Measurements from ENCODE around the gene TAF11. TPM values are rescaled to one million over a fixed set of nuclear protein-coding genes. Genes with fewer than 3 reads are reported as not detected.
"Not testable (repeated sequence)": the region's sequence is repeated elsewhere in the genome, so short reads cannot be mapped to it uniquely, and the experiment has no call there.

Gene TAF11
- total RNA-seq, 3 donors from 2014 or later (not counting 1 experiment from before 2014, with no cell fraction given): 34.4 to 41.3 (median 36.2) TPM

DNA sequence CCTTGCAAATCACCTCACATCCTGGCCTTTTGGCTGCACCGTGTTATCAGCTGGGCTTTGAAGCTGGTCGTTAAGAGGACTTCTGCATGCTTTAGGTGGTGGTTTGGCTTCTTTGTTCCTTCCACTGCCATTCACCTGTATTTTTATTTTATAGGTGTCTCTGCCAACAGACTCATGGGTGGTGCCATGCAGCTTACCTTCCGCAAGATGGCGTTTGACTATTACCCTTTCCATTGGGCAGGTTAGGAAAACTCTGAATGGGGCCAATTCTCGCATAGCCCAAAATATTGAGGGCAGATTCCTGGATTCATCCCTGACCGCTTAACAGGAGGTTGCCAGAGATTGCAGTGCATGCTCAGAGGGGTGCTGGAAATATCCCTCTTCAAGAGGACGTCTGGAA, 32.4 kb downstream of the TAF11 start:
- peaks cover 0 to 5% of the 10 kb centered on the region in 2 donors for H3K4me1 Mint-ChIP-seq
- H3K9me3 ChIP-seq (ENCODE audit: control insufficient read depth, insufficient read depth, low read length): no peaks in the 10 kb centered on the region
- H3K27ac Mint-ChIP-seq: no peak overlapping the region
- no peaks in the 10 kb centered on the region for H3K27me3 Mint-ChIP-seq (ENCODE audit: low read depth in 2 of 2)
- DNase-seq (no peak), ATAC-seq (no peak)
- H3K27me3 ChIP-seq (ENCODE audit: control insufficient read depth, insufficient read depth, low read length): no peaks in the 10 kb centered on the region
- no peak overlapping the region for H3K4me3 ChIP-seq (ENCODE audit: low read length)
- H3K36me3 ChIP-seq (ENCODE audit: control insufficient read depth, insufficient read depth, low read length): peaks cover 59% of the 10 kb centered on the region
- H3K4me3 Mint-ChIP-seq: no peak overlapping the region
- no peak overlapping the region for H3K27ac ChIP-seq (ENCODE audit: low read length)
- H3K36me3 Mint-ChIP-seq: peaks cover 27% of the 10 kb centered on the region
- TF ChIP-seq, protein P1, sequence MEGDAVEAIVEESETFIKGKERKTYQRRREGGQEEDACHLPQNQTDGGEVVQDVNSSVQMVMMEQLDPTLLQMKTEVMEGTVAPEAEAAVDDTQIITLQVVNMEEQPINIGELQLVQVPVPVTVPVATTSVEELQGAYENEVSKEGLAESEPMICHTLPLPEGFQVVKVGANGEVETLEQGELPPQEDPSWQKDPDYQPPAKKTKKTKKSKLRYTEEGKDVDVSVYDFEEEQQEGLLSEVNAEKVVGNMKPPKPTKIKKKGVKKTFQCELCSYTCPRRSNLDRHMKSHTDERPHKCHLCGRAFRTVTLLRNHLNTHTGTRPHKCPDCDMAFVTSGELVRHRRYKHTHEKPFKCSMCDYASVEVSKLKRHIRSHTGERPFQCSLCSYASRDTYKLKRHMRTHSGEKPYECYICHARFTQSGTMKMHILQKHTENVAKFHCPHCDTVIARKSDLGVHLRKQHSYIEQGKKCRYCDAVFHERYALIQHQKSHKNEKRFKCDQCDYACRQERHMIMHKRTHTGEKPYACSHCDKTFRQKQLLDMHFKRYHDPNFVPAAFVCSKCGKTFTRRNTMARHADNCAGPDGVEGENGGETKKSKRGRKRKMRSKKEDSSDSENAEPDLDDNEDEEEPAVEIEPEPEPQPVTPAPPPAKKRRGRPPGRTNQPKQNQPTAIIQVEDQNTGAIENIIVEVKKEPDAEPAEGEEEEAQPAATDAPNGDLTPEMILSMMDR (IDR thresholded peaks at IDR 0.05): no peak
- intact Hi-C loops (cut with micrococcal nuclease): no loop called here
- WGBS (ENCODE audit: insufficient coverage): 98% methylated on average over 7 of the region's 7 CpGs
- H3K4me1 ChIP-seq (ENCODE audit: control insufficient read depth, insufficient read depth, low read length): no peaks in the 10 kb centered on the region
- no peaks in the 10 kb centered on the region for H3K9me3 Mint-ChIP-seq

GRCh38 chr6:34852406-34853085, 35.3 kb downstream of the TAF11 start:
- Mint-ChIP-seq H3K9me3 (no peaks in the 10 kb centered on the region), H3K4me1 (peaks cover 0 to 5% of the 10 kb centered on the region in 2 donors), H3K27me3 (ENCODE audit: low read depth in 2 of 2) (no peaks in the 10 kb centered on the region), H3K27ac (no peak overlapping the region), H3K36me3 (peaks cover 20% of the 10 kb centered on the region), H3K4me3 (no peak overlapping the region)
- no peak overlapping the region for H3K4me3 ChIP-seq (ENCODE audit: low read length)
- WGBS (ENCODE audit: insufficient coverage): 100% methylated on average over 3 of the region's 4 CpGs
- peaks cover 36% of the 10 kb centered on the region for H3K36me3 ChIP-seq (ENCODE audit: control insufficient read depth, insufficient read depth, low read length)
- DNase-seq (no peak), ATAC-seq (no peak)
- TF ChIP-seq, protein P1 (IDR thresholded peaks at IDR 0.05): no peak
- intact Hi-C loops (cut with micrococcal nuclease): no loop called here
- no peaks in the 10 kb centered on the region for H3K9me3 ChIP-seq (ENCODE audit: control insufficient read depth, insufficient read depth, low read length)
- H3K27ac ChIP-seq (ENCODE audit: low read length): no peak overlapping the region
- no peaks in the 10 kb centered on the region for H3K27me3 ChIP-seq (ENCODE audit: control insufficient read depth, insufficient read depth, low read length)
- no peaks in the 10 kb centered on the region for H3K4me1 ChIP-seq (ENCODE audit: control insufficient read depth, insufficient read depth, low read length)

GRCh38 chr6:34851361-34851760, 36.5 kb downstream of the TAF11 start:
- H3K27me3 ChIP-seq (ENCODE audit: control insufficient read depth, insufficient read depth, low read length): no peaks in the 10 kb centered on the region
- Mint-ChIP-seq H3K9me3 (no peaks in the 10 kb centered on the region), H3K36me3 (peaks cover 15% of the 10 kb centered on the region), H3K4me3 (no peak overlapping the region), H3K4me1 (peaks cover 5 to 9% of the 10 kb centered on the region in 2 donors), H3K27ac (no peak overlapping the region), H3K27me3 (ENCODE audit: low read depth in 2 of 2) (no peaks in the 10 kb centered on the region)
- ATAC-seq: no peak
- 100% methylated on average over 1 of the region's 1 CpG for WGBS (ENCODE audit: insufficient coverage)
- no peaks in the 10 kb centered on the region for H3K9me3 ChIP-seq (ENCODE audit: control insufficient read depth, insufficient read depth, low read length)
- TF ChIP-seq, protein P1 (IDR thresholded peaks at IDR 0.05): no peak
- H3K27ac ChIP-seq (ENCODE audit: low read length): no peak overlapping the region
- H3K4me3 ChIP-seq (ENCODE audit: low read length): no peak overlapping the region
- DNase-seq: no peak
- no peaks in the 10 kb centered on the region for H3K4me1 ChIP-seq (ENCODE audit: control insufficient read depth, insufficient read depth, low read length)
- intact Hi-C loops (cut with micrococcal nuclease): no loop called here
- peaks cover 24% of the 10 kb centered on the region for H3K36me3 ChIP-seq (ENCODE audit: control insufficient read depth, insufficient read depth, low read length)

- intact Hi-C loops (cut with micrococcal nuclease); H3K4me1 ChIP-seq (ENCODE audit: control insufficient read depth, insufficient read depth, low read length); H3K4me1 Mint-ChIP-seq; H3K36me3 Mint-ChIP-seq; H3K27ac Mint-ChIP-seq; DNase-seq; H3K27me3 Mint-ChIP-seq (ENCODE audit: low read depth in 2 of 2); H3K4me3 Mint-ChIP-seq; H3K9me3 ChIP-seq (ENCODE audit: control insufficient read depth, insufficient read depth, low read length); H3K27ac ChIP-seq (ENCODE audit: low read length); H3K27me3 ChIP-seq (ENCODE audit: control insufficient read depth, insufficient read depth, low read length); H3K9me3 Mint-ChIP-seq; ATAC-seq; H3K4me3 ChIP-seq (ENCODE audit: low read length): not testable (repeated sequence)
- WGBS (ENCODE audit: insufficient coverage): 96% methylated on average over 6 of the region's 6 CpGs
- peaks cover 13% of the 10 kb centered on the region for H3K36me3 ChIP-seq (ENCODE audit: control insufficient read depth, insufficient read depth, low read length)
Measured at GRCh38 chr6:34849066-34849465, 38.8 kb downstream of the TAF11 start.
